SIG-M5 treated with dmso at 0.1 percent for 504 hours (cell line): ENCODE results near the gene UGT8.
"Not testable (repeated sequence)": the region's sequence is repeated elsewhere in the genome, so short reads cannot be mapped to it uniquely, and the experiment has no call there.

Experiments used
- DNase-seq: peaks from one replicate; lab custom pipeline; 2025; ENCODE audit not compliant: unreplicated experiment; lab: John Stamatoyannopoulos, UW

The UGT8 gene

GRCh38 chr4:114603497-114603896 lies 4.9 kb downstream of the UGT8 start:
- DNase-seq, result peak; percentile 6

GRCh38 chr4:114606245-114606644 lies 7.6 kb downstream of the UGT8 start:
- DNase-seq, result peak; percentile 9

- no peak for DNase-seq
Measured at GRCh38 chr4:114607056-114607455, 8.4 kb downstream of the UGT8 start.

GRCh38 chr4:114613560-114613959 lies 15.0 kb downstream of the UGT8 start:
- no peak for DNase-seq

- DNase-seq, result no peak
Measured at GRCh38 chr4:114615435-114615834, 16.8 kb downstream of the UGT8 start.

- DNase-seq, result not testable (repeated sequence)
Measured at GRCh38 chr4:114616036-114616435, 17.4 kb downstream of the UGT8 start.

- DNase-seq, result no peak
Measured at GRCh38 chr4:114626196-114626595, 27.6 kb downstream of the UGT8 start.

- no peak for DNase-seq
Measured at GRCh38 chr4:114636192-114636935, 37.8 kb downstream of the UGT8 start.

- DNase-seq, result no peak
Measured at GRCh38 chr4:114642173-114642780, 43.7 kb downstream of the UGT8 start.

GRCh38 chr4:114649908-114650307 lies 51.3 kb downstream of the UGT8 start:
- DNase-seq, result no peak

GRCh38 chr4:114653675-114654074 lies 55.1 kb downstream of the UGT8 start:
- DNase-seq, result no peak

GRCh38 chr4:114654592-114654991 lies 56.0 kb downstream of the UGT8 start:
- no peak for DNase-seq

GRCh38 chr4:114658179-114658578 lies 59.6 kb downstream of the UGT8 start:
- no peak for DNase-seq

- DNase-seq, result no peak
Measured at GRCh38 chr4:114658776-114659175, 60.2 kb downstream of the UGT8 start.

- peak; percentile 50 for DNase-seq
Measured at GRCh38 chr4:114659386-114660008, 60.9 kb downstream of the UGT8 start.

- no peak for DNase-seq
Measured at GRCh38 chr4:114663083-114663482, 64.5 kb downstream of the UGT8 start.

GRCh38 chr4:114668577-114668976 lies 70.0 kb downstream of the UGT8 start:
- no peak for DNase-seq

GRCh38 chr4:114670733-114671132 lies 72.1 kb downstream of the UGT8 start:
- DNase-seq, result not testable (repeated sequence)

GRCh38 chr4:114673306-114673705 lies 74.7 kb downstream of the UGT8 start:
- no peak for DNase-seq

GRCh38 chr4:114674080-114674479 lies 75.5 kb downstream of the UGT8 start:
- DNase-seq, result no peak

GRCh38 chr4:114677346-114677979 lies 78.9 kb downstream of the UGT8 start:
- DNase-seq, result no peak

GRCh38 chr4:114684462-114684861 lies 85.9 kb downstream of the UGT8 start:
- DNase-seq, result no peak
